Natural killer cell (primary cell): ENCODE measurements around the gene ANK2. TPM values are rescaled to one million over a fixed set of nuclear protein-coding genes. Genes with fewer than 3 reads are reported as not detected.

ENCODE experiments used
- ATAC-seq, 3 donors: fragments of 150-1000 bp in 2 of 3; fragments of 200-7000 bp in 1 of 3; cut with Tn5 transposase; 1 replicate in 1 of 3; 2 replicates in 2 of 3; pipeline ENCODE4 v1.10.0; 2021; ENCODE audit warnings: mild to moderate bottlenecking in 2 of 3, moderate library complexity in 2 of 3
- DNase-seq, 2 donors: peaks; one replicate each; pipeline versions ENCODE4 v3.0.0 to v3.0.0-alpha.2; 2013 to 2021; ENCODE audit warnings: mixed read lengths in 1 of 2
- H3K27ac ChIP-seq: one replicate; pipeline ENCODE4 v1.5.1; 2013; ENCODE audit warnings: mild to moderate bottlenecking, low read length
- H3K27me3 ChIP-seq: one replicate; pipeline ENCODE4 v1.6.1; 2013; ENCODE audit warnings: low read length; ENCODE audit not compliant: control insufficient read depth, insufficient read depth
- H3K36me3 ChIP-seq: one replicate; pipeline ENCODE4 v1.6.1; 2013; ENCODE audit warnings: low read length; ENCODE audit not compliant: control insufficient read depth, insufficient read depth
- H3K4me1 ChIP-seq: one replicate; pipeline ENCODE4 v1.6.1; 2013; ENCODE audit warnings: low read length; ENCODE audit not compliant: control insufficient read depth, insufficient read depth
- H3K4me3 ChIP-seq: one replicate; pipeline ENCODE4 v1.5.1; 2013; ENCODE audit warnings: low read length
- H3K9me3 ChIP-seq: one replicate; pipeline ENCODE4 v1.6.1; 2013; ENCODE audit warnings: low read length; ENCODE audit not compliant: control insufficient read depth, insufficient read depth
- H3K27ac Mint-ChIP-seq, 2 donors: one replicate each; pipeline ENCODE4 v1.8.0; 2022; ENCODE audit warnings: mild to moderate bottlenecking in 2 of 2, mixed read lengths in 2 of 2, moderate library complexity in 1 of 2
- H3K27me3 Mint-ChIP-seq, 2 donors: one replicate each; pipeline ENCODE4 v1.8.0; 2022; ENCODE audit warnings: low read depth in 2 of 2, mixed read lengths in 2 of 2
- H3K36me3 Mint-ChIP-seq: one replicate; pipeline ENCODE4 v1.8.0; 2022; ENCODE audit warnings: mixed read lengths
- H3K4me1 Mint-ChIP-seq, 2 donors: one replicate each; pipeline ENCODE4 v1.8.0; 2022; ENCODE audit warnings: mixed read lengths in 2 of 2
- H3K4me3 Mint-ChIP-seq: one replicate; pipeline ENCODE4 v1.8.0; 2022; ENCODE audit warnings: mild to moderate bottlenecking, moderate library complexity, mixed read lengths
- H3K9me3 Mint-ChIP-seq, 2 donors: one replicate each; pipeline ENCODE4 v1.8.0; 2022; ENCODE audit warnings: mixed read lengths in 2 of 2
- CTCF ChIP-seq: fragments of 200-600 bp; IDR thresholded peaks from one replicate; pipeline ENCODE4 v1.8.0; 2022; ENCODE audit warnings: antibody characterized with exemption
- WGBS: methylation state at CpG from one replicate; pipeline ENCODE4 v1.1.7; 2013; ENCODE audit warnings: missing lambda C conversion rate; ENCODE audit not compliant: insufficient coverage; 5-methylcytosine and 5-hydroxymethylcytosine counted together
- intact Hi-C: fragments of 100-400 bp; cut with micrococcal nuclease; formaldehyde crosslinking; loops from one replicate; pipeline ENCODE4 v1.14.2; 2022
- total RNA-seq, 4 donors: library from RNA; stranded (reverse); fragments of 120-200 nt in 1 of 4; gene quantifications; one replicate each; pipeline versions ENCODE4 v1.2.3 to v1.2.4, GENCODE V29; 2013 to 2022

ANK2 gene
- total RNA-seq, 3 donors from 2014 or later (not counting 1 experiment from before 2014, with no cell fraction given) = 0.05 TPM; not detected in 2

DNA sequence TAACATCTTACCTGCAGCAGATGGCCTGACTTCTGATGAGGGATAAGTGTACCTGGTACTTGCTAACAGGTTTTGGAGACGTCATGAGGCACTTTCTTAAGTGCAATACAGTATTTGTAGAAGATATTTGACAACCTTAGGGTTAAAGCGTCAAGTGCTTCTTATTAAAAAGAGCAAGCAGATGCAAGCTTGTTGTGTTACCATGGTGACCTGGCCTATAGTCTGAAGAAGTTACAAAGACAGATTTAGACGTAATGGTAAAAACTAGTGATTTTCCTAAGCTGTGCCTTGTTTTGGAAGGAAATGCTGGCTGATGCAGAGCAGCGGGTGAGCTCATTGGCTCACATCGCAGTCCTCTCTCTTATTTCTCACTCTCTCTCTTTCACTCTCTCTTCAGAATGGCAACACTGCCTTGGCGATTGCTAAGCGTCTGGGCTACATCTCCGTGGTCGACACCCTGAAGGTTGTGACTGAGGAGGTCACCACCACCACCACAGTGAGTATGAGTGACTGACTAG lies 243.6 kb downstream of the ANK2 start:
- Histone ChIP-seq H3K9me3 (no peaks in the 10 kb centered on the region), H3K4me3 (no peak overlapping the region), H3K27ac (no peak overlapping the region), H3K27me3 (no peaks in the 10 kb centered on the region), H3K36me3 (no peaks in the 10 kb centered on the region), H3K4me1 (no peaks in the 10 kb centered on the region)
- WGBS = 69% methylated on average over 9 of the region's 9 CpGs
- H3K36me3 Mint-ChIP-seq = no peaks in the 10 kb centered on the region
- no peak overlapping the region for H3K27ac Mint-ChIP-seq
- peaks cover 0 to 4% of the 10 kb centered on the region in 2 donors for H3K27me3 Mint-ChIP-seq
- intact Hi-C loops = no loop called here
- no peaks in the 10 kb centered on the region for H3K4me1 Mint-ChIP-seq
- DNase-seq (no peak), ATAC-seq (no peak)
- TF ChIP-seq CTCF = no peak
- H3K4me3 Mint-ChIP-seq = no peak overlapping the region
- no peaks in the 10 kb centered on the region for H3K9me3 Mint-ChIP-seq

DNA sequence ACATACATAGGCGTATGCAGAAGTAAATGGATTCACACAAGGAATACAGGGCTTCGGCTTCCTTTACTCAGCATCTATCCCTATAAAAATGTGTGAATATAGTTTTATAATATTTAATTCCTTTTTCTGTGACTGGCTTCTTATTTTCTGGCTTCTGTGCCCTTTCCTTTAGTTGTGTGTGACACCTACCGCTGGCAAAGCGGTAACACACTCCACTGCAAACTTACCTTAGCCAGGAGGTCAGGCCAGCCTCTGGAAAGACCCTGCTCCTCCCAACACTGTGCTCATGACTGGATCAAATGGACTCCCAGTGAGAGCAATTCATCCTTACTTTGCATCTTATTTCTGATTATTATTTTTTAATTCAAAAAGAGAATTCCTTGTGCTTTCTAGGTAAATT lies 244.2 kb downstream of the ANK2 start:
- Histone ChIP-seq H3K27ac (no peak overlapping the region), H3K9me3 (no peaks in the 10 kb centered on the region), H3K4me3 (no peak overlapping the region), H3K36me3 (no peaks in the 10 kb centered on the region), H3K27me3 (no peaks in the 10 kb centered on the region), H3K4me1 (no peaks in the 10 kb centered on the region)
- Mint-ChIP-seq H3K4me1 (no peaks in the 10 kb centered on the region), H3K27me3 (peaks cover 0 to 4% of the 10 kb centered on the region in 2 donors), H3K9me3 (no peaks in the 10 kb centered on the region), H3K27ac (no peak overlapping the region), H3K36me3 (no peaks in the 10 kb centered on the region), H3K4me3 (no peak overlapping the region)
- ATAC-seq (no peak), DNase-seq (no peak)
- no peak for TF ChIP-seq CTCF
- WGBS = 93% methylated on average over 2 of the region's 4 CpGs
- intact Hi-C loops = no loop called here

DNA sequence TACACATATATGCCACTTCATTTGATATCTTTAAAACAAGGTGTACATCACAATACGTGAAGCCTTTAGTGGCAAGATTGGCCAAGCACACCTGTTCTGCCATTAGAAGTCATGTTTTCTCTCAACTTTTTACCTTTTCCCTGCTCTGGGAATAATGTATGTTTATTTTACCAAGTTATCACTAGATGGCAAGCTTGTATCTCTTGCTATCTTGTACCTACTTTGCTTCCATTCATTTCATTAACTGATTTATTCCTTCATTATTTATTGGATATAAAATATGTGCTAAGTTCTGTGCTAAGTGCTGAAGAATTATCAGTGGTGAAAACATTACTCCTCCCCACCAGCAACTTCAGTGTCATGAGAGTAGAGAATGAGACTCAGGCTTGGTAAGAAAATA lies 245.5 kb downstream of the ANK2 start:
- intact Hi-C loops = no loop called here

More for the DNA sequence above, 245.5 kb downstream of the ANK2 start:
- Mint-ChIP-seq H3K4me1 (no peaks in the 10 kb centered on the region), H3K27ac (no peak overlapping the region), H3K36me3 (no peaks in the 10 kb centered on the region), H3K4me3 (no peak overlapping the region), H3K9me3 (no peaks in the 10 kb centered on the region), H3K27me3 (peaks cover 0 to 4% of the 10 kb centered on the region in 2 donors)
- no peak for TF ChIP-seq CTCF
- no peak overlapping the region for H3K27ac ChIP-seq
- ATAC-seq = no peak
- H3K4me1 ChIP-seq = no peaks in the 10 kb centered on the region
- DNase-seq = no peak
- no peaks in the 10 kb centered on the region for H3K36me3 ChIP-seq
- 94% methylated on average over 1 of the region's 1 CpG for WGBS
- H3K9me3 ChIP-seq = no peaks in the 10 kb centered on the region
- H3K4me3 ChIP-seq = no peak overlapping the region
- no peaks in the 10 kb centered on the region for H3K27me3 ChIP-seq
